HL-60/S4 treated with retinoic acid at 250 ng/mL for 4 days and 3 days (cell line): Measurements from ENCODE around the gene SNX5.

Experiments
- in situ Hi-C: fragments of 300-500 bp; cut with MboI; formaldehyde crosslinking; loops from 2 replicates; pipeline ENCODE4 v1.7.0; 2022; ENCODE audit warnings: low sequenced_read_pairs

SNX5 gene

DNA sequence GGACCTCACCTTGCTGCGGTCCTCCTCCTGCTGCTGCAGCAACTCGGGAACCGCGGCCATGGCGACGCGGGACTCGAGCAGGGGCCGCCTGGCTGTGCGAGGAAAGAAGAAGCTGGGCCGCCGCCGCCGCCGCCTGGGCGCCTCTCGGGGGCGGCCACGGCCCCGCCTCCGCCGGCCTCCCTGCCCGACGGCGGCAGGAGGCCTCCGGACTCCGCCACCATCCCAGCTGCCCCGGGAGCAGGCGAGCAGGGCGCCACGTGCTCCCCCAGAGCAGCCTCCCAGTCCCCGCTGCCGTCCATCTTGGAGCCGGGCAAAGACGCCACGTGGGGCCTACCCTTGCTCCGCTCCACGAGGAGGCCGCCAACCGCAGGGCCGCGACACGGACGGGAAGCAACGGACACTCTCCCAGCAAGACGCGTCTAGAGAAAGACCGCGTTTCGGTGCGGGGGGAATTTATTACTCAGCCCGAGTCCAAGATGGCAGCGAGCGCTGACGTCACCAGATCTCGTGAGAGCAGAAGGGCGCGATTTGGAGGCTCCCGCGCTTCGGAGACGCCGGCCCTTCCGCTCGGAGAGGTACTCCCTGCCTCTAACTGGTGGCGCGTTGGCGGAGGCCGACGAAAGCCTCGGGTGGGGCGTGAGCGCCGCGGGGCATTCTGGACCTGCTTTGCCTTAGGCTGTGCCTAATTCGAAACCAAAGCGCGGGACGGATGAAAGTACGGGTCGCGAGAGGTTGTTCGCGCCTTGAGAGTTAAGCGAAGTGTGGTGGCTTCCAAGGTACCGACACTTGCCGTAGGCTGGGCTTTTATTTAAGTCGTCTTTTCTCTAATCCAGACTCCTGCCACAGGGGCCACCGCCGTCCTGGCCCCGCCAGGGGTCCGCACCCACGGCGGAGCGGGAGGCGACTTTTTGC, at the start of gene SNX5, which contains the start of gene MGME1:
SNX5 (minus strand) TSS at position 429 of the 912 bp plus-strand sequence; CDS start at position 60, 369 bp downstream.
MGME1 (plus strand) TSS at position 653 of the 912 bp plus-strand sequence. CDS start 842 bp downstream, outside the sequence.
- in situ Hi-C loops: no loop called here

- in situ Hi-C loops: no loop called here
These were observed 49.5 kb upstream of the SNX5 start for GRCh38 chr20:18018100-18018499.

- in situ Hi-C loops: no loop called here
These were observed 48.2 kb upstream of the SNX5 start for GRCh38 chr20:18016772-18017171.

- in situ Hi-C loops: no loop called here
These were observed 45.8 kb upstream of the SNX5 start for GRCh38 chr20:18014411-18014810.

GRCh38 chr20:18012901-18013300, 44.3 kb upstream of the SNX5 start:
- in situ Hi-C loops: no loop called here

DNA sequence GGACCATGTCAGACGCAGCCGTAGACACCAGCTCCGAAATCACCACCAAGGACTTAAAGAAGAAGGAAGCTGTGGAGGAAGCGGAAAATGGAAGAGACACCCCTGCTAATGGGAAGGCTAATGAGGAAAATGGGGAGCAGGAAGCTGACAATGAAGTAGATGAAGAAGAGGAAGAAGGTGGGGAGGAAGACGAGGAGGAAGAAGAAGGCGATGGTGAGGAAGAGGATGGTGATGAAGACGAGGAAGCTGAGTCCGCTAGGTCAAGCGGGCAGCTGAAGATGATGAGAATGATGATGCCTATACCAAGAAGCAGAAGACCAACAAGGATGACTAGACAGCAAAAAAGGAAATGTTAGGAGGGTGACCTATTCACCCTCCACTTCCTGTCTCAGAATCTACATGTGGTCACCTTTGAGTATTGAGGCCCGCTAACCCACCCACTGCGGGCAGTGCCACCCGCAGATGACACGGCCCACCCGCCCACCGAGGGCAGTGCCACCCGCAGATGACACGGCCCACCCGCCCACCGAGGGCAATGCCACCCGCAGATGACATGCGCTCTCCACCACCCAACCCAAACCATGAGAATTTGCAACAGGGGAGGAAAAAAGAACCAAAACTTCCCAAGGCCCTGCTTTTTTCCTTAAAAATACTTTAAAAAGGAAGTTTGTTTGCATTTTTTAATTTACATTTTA, 43.5 kb upstream of the SNX5 start:
- in situ Hi-C loops: no loop called here

- in situ Hi-C loops: no loop called here
These were observed 42.9 kb upstream of the SNX5 start for GRCh38 chr20:18011482-18011881.

GRCh38 chr20:18009116-18009515, 40.5 kb upstream of the SNX5 start:
- in situ Hi-C loops: no loop called here

GRCh38 chr20:18007534-18008292, 39.1 kb upstream of the SNX5 start:
- in situ Hi-C loops: no loop called here

- in situ Hi-C loops: no loop called here
These were observed 38.1 kb upstream of the SNX5 start for GRCh38 chr20:18006684-18007083.

DNA sequence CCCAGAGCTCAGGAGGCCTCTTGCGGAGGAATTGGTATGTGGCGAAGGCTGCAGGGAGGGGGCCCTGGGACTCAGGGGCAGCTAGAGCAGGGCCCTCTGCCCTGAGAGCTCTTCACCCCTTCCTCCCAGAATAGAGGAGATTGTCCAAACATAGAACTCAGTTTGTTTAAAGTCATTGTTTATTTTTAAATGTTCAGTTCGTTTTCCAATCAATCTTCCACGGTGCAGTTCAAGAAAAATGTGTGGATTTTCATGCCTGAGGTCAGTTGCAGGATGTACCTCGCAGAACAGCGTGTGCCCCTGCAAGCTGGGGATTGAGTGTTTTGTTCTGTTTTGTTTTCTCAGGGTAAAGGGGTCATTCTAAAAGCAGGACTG, 37.4 kb upstream of the SNX5 start:
- in situ Hi-C loops: no loop called here

- in situ Hi-C loops: no loop called here
These were observed 36.8 kb upstream of the SNX5 start for GRCh38 chr20:18005170-18005989.

GRCh38 chr20:18004384-18005031, 35.9 kb upstream of the SNX5 start:
- in situ Hi-C loops: no loop called here

- in situ Hi-C loops: no loop called here
These were observed 35.3 kb upstream of the SNX5 start for GRCh38 chr20:18003897-18004296.

GRCh38 chr20:18001131-18001921, 32.7 kb upstream of the SNX5 start:
- in situ Hi-C loops: no loop called here

- in situ Hi-C loops: no loop called here
These were observed 31.0 kb upstream of the SNX5 start for GRCh38 chr20:17999566-17999965.

DNA sequence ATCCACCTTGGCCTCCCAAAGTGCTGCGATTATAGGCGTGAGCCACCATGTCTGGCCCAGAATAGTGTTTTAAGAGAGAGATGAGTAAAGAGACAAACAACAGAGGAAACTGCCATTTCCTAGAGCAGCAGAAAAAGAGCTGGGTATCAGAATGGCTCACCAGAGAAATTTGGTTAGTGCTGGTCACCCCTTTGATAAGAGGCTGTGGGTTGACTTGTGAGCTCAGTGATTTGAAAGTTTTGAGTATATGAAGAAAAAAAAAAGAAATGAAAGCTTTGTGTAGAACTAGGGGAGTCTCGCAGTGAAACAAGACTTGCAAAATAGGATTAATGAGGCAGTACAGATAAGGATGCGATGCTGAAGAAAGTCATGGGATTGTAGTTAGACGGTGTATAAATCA, 29.9 kb upstream of the SNX5 start:
- in situ Hi-C loops: no loop called here

DNA sequence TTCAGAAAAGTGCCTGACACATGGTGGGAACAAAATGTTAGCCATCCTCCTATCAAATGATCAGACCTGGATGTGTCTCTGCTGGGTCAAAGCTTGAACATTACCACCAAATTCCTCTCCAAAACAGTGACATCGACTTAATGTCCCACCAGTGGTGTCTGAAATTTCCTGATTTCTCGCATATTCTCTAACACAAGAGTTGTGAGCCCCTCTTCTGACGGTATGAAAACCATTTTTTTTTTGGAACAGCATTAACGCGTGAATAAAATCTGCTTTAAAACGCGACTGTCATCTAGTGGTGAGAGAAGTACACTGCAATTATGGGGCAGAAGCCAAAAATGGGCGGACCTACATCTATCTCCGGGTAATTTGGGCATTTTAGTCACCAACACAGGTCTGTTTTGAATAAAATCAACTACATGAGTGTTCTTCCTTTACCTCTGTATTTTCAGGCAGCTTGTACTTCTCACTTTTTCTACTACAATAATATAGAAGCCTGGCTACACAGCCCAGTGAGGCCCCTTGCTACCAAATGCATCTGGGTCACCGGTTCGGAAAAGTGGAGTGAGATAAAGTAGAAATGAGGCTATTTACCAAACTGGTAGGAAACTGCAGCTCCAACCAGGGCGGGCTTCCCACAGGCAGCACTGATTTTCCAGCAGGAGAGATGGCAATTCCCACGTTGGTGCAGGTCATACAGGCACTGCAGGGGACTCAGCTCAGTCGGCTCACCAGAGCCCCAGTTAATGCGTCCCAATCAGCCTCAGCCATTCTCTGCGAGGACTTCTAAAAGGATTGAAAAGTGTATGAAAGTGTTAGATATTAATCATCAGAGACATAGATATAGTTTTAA, 27.6 kb upstream of the SNX5 start:
- in situ Hi-C loops: no loop called here
